ENCODE data around the gene MINDY1. TPM values are rescaled to one million over a fixed set of nuclear protein-coding genes. Genes with fewer than 3 reads are reported as not detected.

The MINDY1 gene
- total and polyA plus RNA-seq, 10 of the 15 experiments (the other 5 are each of a cell fraction or from before 2014, with no cell fraction given): 0.48 to 8.8 (median 5.0) TPM

- no peak for TF ChIP-seq BCLAF1 (IDR thresholded peaks at IDR 0.05)
- no peak for TF ChIP-seq KDM1A (IDR thresholded peaks at IDR 0.05; ENCODE audit: borderline replicate concordance)
- no peak for TF ChIP-seq RUNX3 (IDR thresholded peaks at IDR 0.05; ENCODE audit: low read length)
- TF ChIP-seq ZBTB11 (CRISPR knock-in tag; IDR thresholded peaks at IDR 0.05): no peak
- TF ChIP-seq TCF12 (IDR thresholded peaks at IDR 0.05; ENCODE audit: low read depth, low read length): no peak
- no peak for TF ChIP-seq BRCA1 (IDR thresholded peaks at IDR 0.05; ENCODE audit: low read depth, low read length)
Measured at GRCh38 chr1:150999926-151000325, 6.8 kb downstream of the MINDY1 start (continued).
